SK-MEL-5 (cell line): ENCODE data around the gene OR51S1. TPM values are rescaled to one million over a fixed set of nuclear protein-coding genes. Genes with fewer than 3 reads are reported as not detected.
"Not testable (repeated sequence)": the region's sequence is repeated elsewhere in the genome, so short reads cannot be mapped to it uniquely, and the experiment has no call there.

Experiments used
- DNase-seq: peaks from one replicate; pipeline ENCODE4 v3.0.0-alpha.2; 2016; ENCODE audit warnings: low read depth, low spot score
- in situ Hi-C: cut with HindIII; loops from 2 replicates; pipeline ENCODE4 v1.10.0; 2016; ENCODE audit warnings: low sequenced_read_pairs, high pct_unique_total_duplicates, low pct_unique_long_range_greater_than_20kb
- polyA plus RNA-seq, 2 experiments: library from polyadenylated mRNA; depleted of rRNA; stranded (reverse); fragments of >200 nt; gene quantifications; 2 replicates each; pipeline ENCODE4 v1.2.3, GENCODE V29; 2015
- total RNA-seq: library from RNA; depleted of rRNA; stranded (reverse); fragments of >200 nt; shearing (Covaris generic); gene quantifications from 2 replicates; pipeline ENCODE4 v1.2.3, GENCODE V29; 2014; rRNA removed

The OR51S1 gene, protein sequence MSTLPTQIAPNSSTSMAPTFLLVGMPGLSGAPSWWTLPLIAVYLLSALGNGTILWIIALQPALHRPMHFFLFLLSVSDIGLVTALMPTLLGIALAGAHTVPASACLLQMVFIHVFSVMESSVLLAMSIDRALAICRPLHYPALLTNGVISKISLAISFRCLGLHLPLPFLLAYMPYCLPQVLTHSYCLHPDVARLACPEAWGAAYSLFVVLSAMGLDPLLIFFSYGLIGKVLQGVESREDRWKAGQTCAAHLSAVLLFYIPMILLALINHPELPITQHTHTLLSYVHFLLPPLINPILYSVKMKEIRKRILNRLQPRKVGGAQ
- not detected in 2 replicates for total RNA-seq
- polyA plus RNA-seq (2015; cell fraction: cytosol; rRNA removed) = not detected in 2 replicates
- not detected in 2 replicates for polyA plus RNA-seq (2015; cell fraction: nucleus; rRNA removed)

GRCh38 chr11:4848908-4849532 lies at the start of gene OR51S1:
Gene OR51S1 (minus strand): TSS chr11:4849208. CDS start chr11:4849208, 0 bp downstream.
- DNase-seq = no peak
- in situ Hi-C loops = no loop called here

DNA sequence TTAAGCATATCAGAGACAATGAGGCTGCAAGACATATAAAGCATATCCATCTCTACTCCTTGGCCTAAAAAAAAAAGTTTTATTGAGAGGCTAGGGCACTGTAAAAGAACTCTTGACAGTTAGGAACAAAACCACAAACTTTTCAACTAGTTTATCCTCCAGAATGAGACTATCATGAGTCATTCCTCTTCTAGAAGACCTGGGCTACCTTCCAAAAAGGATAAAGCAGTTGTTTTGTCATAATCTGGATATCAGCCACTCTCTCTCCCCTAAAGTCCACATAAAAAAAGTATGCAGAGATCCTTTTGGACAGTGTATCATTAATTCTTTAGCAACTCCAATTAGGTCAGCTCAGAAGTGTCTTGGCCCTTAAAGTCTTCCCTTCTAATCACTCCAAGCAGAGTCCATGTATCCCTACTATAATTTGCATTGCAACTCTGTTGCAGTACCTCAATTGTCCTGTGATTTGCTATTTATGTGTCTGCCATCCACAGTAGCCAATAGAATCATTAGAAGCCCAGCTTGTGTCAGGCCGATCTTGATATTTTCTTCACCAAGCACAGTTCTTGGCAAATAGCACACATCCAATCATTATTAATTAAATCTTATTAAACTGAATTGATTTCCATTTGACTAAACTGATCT lies 43.1 kb upstream of the OR51S1 start:
- in situ Hi-C loops = no loop called here

DNA sequence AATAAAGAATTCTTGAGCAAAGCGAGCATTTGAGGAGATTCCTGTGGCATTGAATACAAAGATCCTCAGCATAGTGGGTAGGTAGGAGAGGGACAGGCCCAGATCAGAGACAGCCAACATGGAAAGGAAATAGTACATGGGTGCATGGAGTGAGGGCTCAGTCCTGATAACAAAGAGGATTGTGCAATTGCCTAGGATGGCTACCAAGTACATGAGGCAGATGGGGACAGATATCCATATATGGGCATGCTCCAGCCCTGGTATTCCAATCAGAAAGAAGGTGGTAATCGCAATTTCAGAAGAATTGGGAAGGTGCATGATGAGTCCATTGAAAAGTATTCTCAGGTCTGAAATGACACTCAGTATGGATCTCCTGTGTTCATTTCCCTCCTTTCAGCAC lies 41.3 kb upstream of the OR51S1 start:
- in situ Hi-C loops = no loop called here
- DNase-seq = no peak

More for the DNA sequence above, 43.1 kb upstream of the OR51S1 start:
- DNase-seq = peak; percentile 8

DNA sequence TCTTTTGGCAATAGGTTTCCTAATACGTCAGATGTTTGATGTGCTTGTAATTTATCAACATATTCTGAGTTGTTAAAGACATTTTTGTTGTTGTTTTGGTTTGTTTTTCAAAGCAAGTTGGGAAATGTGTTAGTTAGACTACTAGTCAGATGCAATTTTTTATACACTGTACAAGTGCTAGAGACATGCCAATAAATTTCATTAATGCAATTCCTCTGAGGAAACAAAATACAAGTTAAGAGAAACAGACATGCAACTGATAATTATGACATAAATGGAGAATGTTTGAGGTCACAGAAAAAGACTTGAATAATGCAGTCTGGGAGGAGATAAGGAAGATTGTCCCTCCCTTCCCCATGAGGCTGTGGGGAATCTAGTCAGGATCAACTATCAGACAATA lies 38.6 kb upstream of the OR51S1 start:
- in situ Hi-C loops = no loop called here
- DNase-seq = no peak

DNA sequence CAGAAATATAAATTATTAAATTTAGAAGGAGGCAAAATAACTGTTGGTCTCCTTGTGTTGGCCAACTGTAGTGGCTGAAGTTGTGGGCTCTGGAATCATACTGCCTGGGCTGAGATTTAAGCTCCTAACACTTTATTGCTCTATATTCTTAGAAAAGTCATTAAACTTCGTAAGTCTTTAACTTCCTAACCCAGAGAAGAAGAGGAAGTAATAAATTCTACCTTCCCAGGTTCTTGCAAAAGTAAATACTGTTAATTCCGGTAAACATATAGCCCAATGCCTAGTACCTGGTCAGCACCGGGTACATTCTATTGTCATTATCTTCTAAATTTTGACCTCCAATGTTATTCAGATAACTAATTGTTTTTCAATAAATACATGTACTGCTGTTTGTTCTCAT lies 37.2 kb upstream of the OR51S1 start:
- in situ Hi-C loops = no loop called here
- DNase-seq = no peak

- in situ Hi-C loops = no loop called here
- DNase-seq = no peak
Measured at GRCh38 chr11:4884361-4884760, 35.4 kb upstream of the OR51S1 start.

- in situ Hi-C loops = no loop called here
- DNase-seq = no peak
Measured at GRCh38 chr11:4882543-4882942, 33.5 kb upstream of the OR51S1 start.

GRCh38 chr11:4881860-4882500 lies 33.0 kb upstream of the OR51S1 start, which contains the start of gene OR51T1:
Gene OR51T1 (plus strand): TSS chr11:4881900. CDS start chr11:4881900, 0 bp downstream.
- in situ Hi-C loops = no loop called here
- no peak for DNase-seq

DNA sequence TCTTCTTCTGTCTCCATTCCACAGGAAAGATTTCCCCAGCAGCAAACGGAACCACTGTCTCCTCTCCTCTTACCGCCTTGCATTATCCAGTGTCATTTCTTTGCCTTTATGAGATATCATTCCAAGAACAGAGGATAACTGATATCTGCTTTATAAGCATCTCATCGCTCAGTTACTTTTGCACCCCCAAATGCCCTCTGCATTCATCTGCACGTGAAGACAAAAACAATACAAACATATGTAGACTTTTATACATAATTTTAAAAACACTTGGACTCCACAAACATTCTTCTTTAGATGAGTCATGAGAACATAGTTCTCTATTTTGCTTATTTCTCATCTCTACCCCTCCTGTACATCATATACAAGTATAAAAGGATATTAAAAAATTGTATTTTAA lies 32.2 kb upstream of the OR51S1 start:
- DNase-seq = no peak
- in situ Hi-C loops = no loop called here

DNA sequence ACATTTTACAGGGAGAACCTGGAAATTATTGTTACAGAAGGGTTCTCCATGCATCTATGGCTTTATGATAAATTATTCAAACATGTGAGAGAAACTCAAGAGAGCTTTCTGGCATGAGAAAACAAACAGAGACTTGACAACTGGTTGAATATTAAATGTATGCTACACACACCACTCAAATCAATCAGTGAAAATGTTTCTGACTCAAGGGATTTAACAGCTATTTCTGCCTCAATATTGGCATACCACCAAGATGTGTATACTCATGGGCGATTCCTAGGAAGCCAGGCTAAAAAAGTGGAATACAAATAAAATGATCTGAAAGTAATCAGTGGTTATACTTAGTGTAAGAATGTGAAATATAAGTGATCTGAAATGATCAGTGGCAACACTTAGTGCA lies 16.8 kb upstream of the OR51S1 start:
- in situ Hi-C loops = no loop called here
- no peak for DNase-seq

DNA sequence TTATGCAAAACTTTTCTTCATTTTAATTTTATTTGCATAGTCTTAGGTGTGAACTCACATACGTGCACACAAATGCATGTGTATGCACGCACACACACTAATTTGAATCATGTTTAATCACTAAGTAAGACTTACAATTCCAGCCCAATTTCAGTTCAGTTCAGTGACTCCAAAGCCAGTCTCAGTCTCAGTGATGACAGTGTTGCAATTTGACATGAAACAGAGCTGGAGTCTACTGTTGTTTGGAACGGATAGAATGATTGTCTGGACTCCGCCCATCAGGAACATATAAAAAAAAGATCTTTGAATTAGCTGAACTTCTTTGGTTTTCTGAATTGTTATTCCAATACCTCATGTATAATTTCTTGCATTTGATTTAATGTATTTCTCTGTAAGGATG lies 14.9 kb upstream of the OR51S1 start:
- no peak for DNase-seq
- in situ Hi-C loops = no loop called here

- in situ Hi-C loops = no loop called here
- DNase-seq = no peak
Measured at GRCh38 chr11:4862447-4863236, 13.6 kb upstream of the OR51S1 start.

- DNase-seq, in situ Hi-C loops: not testable (repeated sequence)
Measured at GRCh38 chr11:4854286-4854685, 5.3 kb upstream of the OR51S1 start.

- in situ Hi-C loops = no loop called here
- no peak for DNase-seq
Measured at GRCh38 chr11:4851033-4851432, 2.0 kb upstream of the OR51S1 start.

DNA sequence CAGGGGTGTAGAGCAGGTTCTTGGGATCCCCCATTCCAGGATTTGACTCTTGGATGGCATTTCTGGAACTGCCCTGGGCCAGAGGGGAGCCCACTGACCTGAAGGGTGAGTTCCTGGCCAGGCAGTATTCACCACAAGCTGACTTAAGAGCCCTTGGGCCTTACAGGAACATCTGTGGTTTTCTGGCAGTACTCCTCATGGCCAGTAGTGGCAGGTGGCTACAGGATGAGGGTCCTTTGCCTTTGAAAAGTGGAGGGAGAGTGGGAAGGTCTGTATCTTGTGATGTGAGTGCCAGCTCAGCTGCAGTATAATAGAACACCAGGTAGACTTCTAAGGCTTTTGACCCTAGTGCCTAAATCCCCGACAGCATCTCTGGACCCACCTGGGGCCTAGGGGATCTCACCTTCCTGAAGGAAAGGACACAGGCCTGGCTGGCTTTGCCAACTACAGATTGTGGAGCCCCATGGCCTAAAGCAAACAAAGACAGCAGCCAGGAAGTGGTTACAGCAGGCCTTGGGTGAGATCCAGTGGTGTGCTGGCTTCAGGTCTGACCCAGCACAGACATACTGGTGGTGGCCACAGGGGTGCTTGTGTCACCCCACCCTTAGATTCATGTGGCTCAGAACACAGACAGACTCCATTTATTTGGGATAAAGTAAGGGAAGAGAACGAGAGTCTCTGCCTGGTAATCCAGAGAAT lies 9.0 kb downstream of the OR51S1 start:
- DNase-seq = no peak
- in situ Hi-C loops = no loop called here

GRCh38 chr11:4830909-4831308 lies 18.1 kb downstream of the OR51S1 start:
- in situ Hi-C loops = no loop called here
- no peak for DNase-seq

DNA sequence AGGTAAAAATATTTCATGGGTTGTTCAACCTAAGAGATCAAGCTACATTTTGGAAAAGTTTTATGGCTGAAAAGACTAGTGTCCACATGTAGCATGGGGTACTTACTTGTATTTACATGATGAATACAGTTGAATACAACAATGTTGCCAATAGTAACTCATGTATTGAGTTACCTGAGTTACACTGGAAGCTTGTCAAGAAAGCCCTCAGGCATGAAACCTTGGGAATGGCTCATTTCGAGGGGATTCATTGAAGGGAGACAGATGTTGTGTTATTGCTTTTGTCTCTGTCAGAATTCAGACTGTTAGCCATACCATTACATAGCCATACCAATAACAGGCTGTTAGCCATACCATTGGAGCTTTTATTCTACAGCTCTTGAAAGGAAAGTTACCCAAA lies 18.7 kb downstream of the OR51S1 start:
- DNase-seq = no peak
- in situ Hi-C loops = no loop called here
